ENCODE results near the gene SLC16A5.
"Not testable (repeated sequence)": the region's sequence is repeated elsewhere in the genome, so short reads cannot be mapped to it uniquely, and the experiment has no call there.

Gene SLC16A5

GRCh38 chr17:75113798-75114551 lies 26.2 kb downstream of the SLC16A5 start:
- peak; percentile 96 for DNase-seq

- DNase-seq: no peak
Measured at GRCh38 chr17:75114552-75115314, 27.0 kb downstream of the SLC16A5 start.

- DNase-seq: no peak
Measured at GRCh38 chr17:75115555-75115954, 27.8 kb downstream of the SLC16A5 start.

GRCh38 chr17:75116737-75117136 lies 29.0 kb downstream of the SLC16A5 start:
- no peak for DNase-seq

- no peak for DNase-seq
Measured at GRCh38 chr17:75118307-75118706, 30.6 kb downstream of the SLC16A5 start.

- no peak for DNase-seq
Measured at GRCh38 chr17:75124041-75124818, 36.5 kb downstream of the SLC16A5 start.

GRCh38 chr17:75124819-75125162 lies 37.0 kb downstream of the SLC16A5 start:
- DNase-seq: no peak

- no peak for DNase-seq
Measured at GRCh38 chr17:75125984-75126383, 38.2 kb downstream of the SLC16A5 start.

- DNase-seq: no peak
Measured at GRCh38 chr17:75126954-75127353, 39.2 kb downstream of the SLC16A5 start.

- DNase-seq: not testable (repeated sequence)
Measured at GRCh38 chr17:75127936-75128335, 40.2 kb downstream of the SLC16A5 start.

- no peak for DNase-seq
Measured at GRCh38 chr17:75128694-75129505, 41.1 kb downstream of the SLC16A5 start.

GRCh38 chr17:75129576-75129975 lies 41.8 kb downstream of the SLC16A5 start:
- DNase-seq: no peak

- DNase-seq: no peak
Measured at GRCh38 chr17:75130059-75130631, 42.4 kb downstream of the SLC16A5 start.

GRCh38 chr17:75130632-75131277 lies 43.0 kb downstream of the SLC16A5 start:
- DNase-seq: peak; percentile 51 to 57

- peak; percentile 72 to 80 for DNase-seq
Measured at GRCh38 chr17:75131278-75132017, 43.7 kb downstream of the SLC16A5 start, which contains the start of gene NT5C. TSS of gene NT5C (minus strand) at chr17:75131742. CDS start at chr17:75131707, 35 bp downstream.

- not testable (repeated sequence) for DNase-seq
Measured at GRCh38 chr17:75132018-75133000, 44.6 kb downstream of the SLC16A5 start.

GRCh38 chr17:75133001-75133400 lies 45.2 kb downstream of the SLC16A5 start:
- no peak for DNase-seq

- not testable (repeated sequence) for DNase-seq
Measured at GRCh38 chr17:75133607-75134347, 46.0 kb downstream of the SLC16A5 start.

- no peak for DNase-seq
Measured at GRCh38 chr17:75135452-75135851, 47.7 kb downstream of the SLC16A5 start.

All from AML-193 (cell line).